Astrocyte of the cerebellum (primary cell): ENCODE measurements around the gene LSM12.

Experiments used
- DNase-seq: peaks from one replicate; pipeline ENCODE4 v3.0.0-alpha.2; 2011; ENCODE audit warnings: low read depth
- H3K4me3 ChIP-seq: 2 replicates; pipeline ENCODE4 v1.5.1; 2011; ENCODE audit warnings: mild to moderate bottlenecking, low read depth, low read length, moderate library complexity
- CTCF ChIP-seq: IDR thresholded peaks from 2 replicates; pipeline ENCODE4 v1.5.1; 2012; ENCODE audit warnings: low read length, low read depth, moderate library complexity, mild to moderate bottlenecking; ENCODE audit errors: missing control alignments
- in situ Hi-C: cut with HindIII; loops from 2 replicates; pipeline ENCODE4 v1.10.0; 2017; ENCODE audit warnings: low sequenced_read_pairs

LSM12 gene

GRCh38 chr17:43995150-43995471 is 71.4 kb downstream of the LSM12 start:
- no peak for DNase-seq
- in situ Hi-C loops = no loop called here
- TF ChIP-seq CTCF = no peak
- H3K4me3 ChIP-seq = peak overlapping the region; percentile 40

- no peak for DNase-seq
- in situ Hi-C loops = no loop called here
- H3K4me3 ChIP-seq = peak overlapping the region; percentile 40
- peak; percentile 85 for TF ChIP-seq CTCF
Observed at GRCh38 chr17:43994272-43995149, 72.0 kb downstream of the LSM12 start.

- no peak for TF ChIP-seq CTCF
- H3K4me3 ChIP-seq = no peak overlapping the region
- in situ Hi-C loops = no loop called here
- no peak for DNase-seq
Observed at GRCh38 chr17:43992641-43993040, 73.8 kb downstream of the LSM12 start.

- in situ Hi-C loops = no loop called here
- H3K4me3 ChIP-seq = no peak overlapping the region
- DNase-seq = no peak
- TF ChIP-seq CTCF = no peak
Observed at GRCh38 chr17:43988301-43988700, 78.2 kb downstream of the LSM12 start.

GRCh38 chr17:43987131-43988021 is 79.1 kb downstream of the LSM12 start:
- in situ Hi-C loops = no loop called here
- no peak for DNase-seq
- TF ChIP-seq CTCF = no peak
- H3K4me3 ChIP-seq = no peak overlapping the region

- in situ Hi-C loops = no loop called here
- no peak overlapping the region for H3K4me3 ChIP-seq
- no peak for DNase-seq
- no peak for TF ChIP-seq CTCF
Observed at GRCh38 chr17:43986225-43986981, 80.1 kb downstream of the LSM12 start.
